GM23338 (cell line): ENCODE data around the gene PDE4D. TPM values are rescaled to one million over a fixed set of nuclear protein-coding genes. Genes with fewer than 3 reads are reported as not detected.

ENCODE experiments used
- ATAC-seq: fragments of 200-7000 bp; cut with Tn5 transposase; 3 replicates; pipeline ENCODE4 v1.9.1; 2020
- DNase-seq: peaks from one replicate; pipeline ENCODE4 v3.0.0-alpha.2; 2015; ENCODE audit warnings: low spot score
- H2AFZ ChIP-seq: fragments of 200-600 bp; sonication (generic); 2 replicates; pipeline ENCODE4 v1.8.0; 2016; ENCODE audit warnings: antibody characterized with exemption, mild to moderate bottlenecking, moderate library complexity
- H3F3A ChIP-seq: fragments of 200-600 bp; sonication (generic); replicated peaks from 2 replicates; pipeline ENCODE4 v1.8.0; 2017; ENCODE audit warnings: antibody characterized with exemption, mixed run types, low read depth
- H3K27ac ChIP-seq: fragments of 200-600 bp; sonication (generic); 2 replicates; pipeline ENCODE4 v1.6.1; 2016; ENCODE audit warnings: low read depth
- H3K27me3 ChIP-seq: fragments of 200-600 bp; sonication (generic); 2 replicates; pipeline ENCODE4 v1.8.0; 2016; ENCODE audit warnings: mild to moderate bottlenecking, mixed run types, moderate library complexity; ENCODE audit not compliant: insufficient read depth
- H3K36me3 ChIP-seq: fragments of 200-600 bp; sonication (generic); 2 replicates; pipeline ENCODE4 v1.8.0; 2016; ENCODE audit warnings: mild to moderate bottlenecking; ENCODE audit not compliant: insufficient read depth
- H3K4me1 ChIP-seq: fragments of 200-600 bp; sonication (generic); 2 replicates; pipeline ENCODE4 v1.8.0; 2016; ENCODE audit warnings: mild to moderate bottlenecking, moderate library complexity; ENCODE audit not compliant: insufficient read depth
- H3K4me2 ChIP-seq: fragments of 200-600 bp; sonication (generic); 2 replicates; pipeline ENCODE4 v1.7.1; 2017; ENCODE audit warnings: mixed run types
- H3K4me3 ChIP-seq: fragments of 200-600 bp; sonication (generic); 2 replicates; pipeline ENCODE4 v1.6.1; 2016; ENCODE audit warnings: mixed run types
- H3K79me2 ChIP-seq: fragments of 200-600 bp; sonication (generic); replicated peaks from 2 replicates; pipeline ENCODE4 v1.8.0; 2017; ENCODE audit warnings: mild to moderate bottlenecking; ENCODE audit not compliant: insufficient read depth
- H3K9me2 ChIP-seq: fragments of 200-600 bp; sonication (generic); 2 replicates; pipeline ENCODE4 v1.8.0; 2017; ENCODE audit not compliant: insufficient read depth
- H4K20me1 ChIP-seq: fragments of 200-600 bp; sonication (generic); replicated peaks from 2 replicates; pipeline ENCODE4 v1.8.0; 2017; ENCODE audit warnings: mild to moderate bottlenecking; ENCODE audit not compliant: insufficient read depth
- H3K27ac Mint-ChIP-seq: 2 replicates; pipeline ENCODE4 v1.8.0; 2020; ENCODE audit warnings: inconsistent platforms, mild to moderate bottlenecking, moderate library complexity, mixed read lengths
- H3K27me3 Mint-ChIP-seq: 3 replicates; pipeline ENCODE4 v1.8.0; 2022; ENCODE audit warnings: low read depth, mild to moderate bottlenecking, moderate library complexity, mixed read lengths, inconsistent platforms; ENCODE audit not compliant: insufficient read depth, poor library complexity
- H3K36me3 Mint-ChIP-seq: 3 replicates; pipeline ENCODE4 v1.8.0; 2021; ENCODE audit warnings: low read depth, mild to moderate bottlenecking, inconsistent platforms, moderate library complexity, mixed read lengths
- H3K4me1 Mint-ChIP-seq: 3 replicates; pipeline ENCODE4 v1.8.0; 2020; ENCODE audit warnings: mild to moderate bottlenecking, inconsistent platforms, mixed read lengths
- H3K4me3 Mint-ChIP-seq: 3 replicates; pipeline ENCODE4 v1.8.0; 2021; ENCODE audit warnings: moderate library complexity, mild to moderate bottlenecking, inconsistent platforms, mixed read lengths
- H3K9me3 Mint-ChIP-seq: 3 replicates; pipeline ENCODE4 v1.8.0; 2020; ENCODE audit warnings: moderate library complexity, mild to moderate bottlenecking, inconsistent platforms, mixed read lengths
- CREB1 ChIP-seq: fragments of 250-450 bp; sonication (Bioruptor Pico); IDR thresholded peaks from 2 replicates; pipeline ENCODE4 v1.5.0; 2020; ENCODE audit warnings: low read depth, mild to moderate bottlenecking, moderate library complexity
- CTCF ChIP-seq, 2 experiments: fragments of 200-600 bp in 1 of 2; sonication (generic) in 1 of 2; conservative IDR thresholded peaks; 2 replicates each; pipeline versions ENCODE4 v1.5.1 to v1.6.1; 2016 to 2017; ENCODE audit warnings: antibody characterized with exemption in 2 of 2, low read depth in 2 of 2, mild to moderate bottlenecking in 2 of 2, moderate library complexity in 1 of 2
- ETS1 ChIP-seq: IDR thresholded peaks from 2 replicates; pipeline ENCODE4 v1.6.1; 2016; ENCODE audit warnings: antibody characterized with exemption
- EZH2 ChIP-seq: fragments of 200-600 bp; sonication (generic); IDR thresholded peaks from one replicate; pipeline ENCODE4 v1.8.0; 2017; ENCODE audit warnings: antibody characterized with exemption, mild to moderate bottlenecking, low read depth; ENCODE audit not compliant: unreplicated experiment
- EZH2phosphoT487 ChIP-seq: fragments of 200-600 bp; sonication (generic); IDR thresholded peaks from one replicate; pipeline ENCODE4 v1.8.1; 2018; ENCODE audit warnings: antibody characterized with exemption; ENCODE audit not compliant: unreplicated experiment
- JUNB ChIP-seq: IDR thresholded peaks from one replicate; pipeline ENCODE4 v1.6.1; 2016; ENCODE audit warnings: antibody characterized with exemption; ENCODE audit not compliant: unreplicated experiment
- NANOG ChIP-seq: IDR thresholded peaks from 2 replicates; pipeline ENCODE4 v1.6.1; 2016; ENCODE audit warnings: antibody characterized with exemption, borderline replicate concordance
- POLR2AphosphoS5 ChIP-seq: IDR thresholded peaks from 2 replicates; pipeline ENCODE4 v1.6.1; 2016; ENCODE audit warnings: antibody characterized with exemption, low read depth
- REST ChIP-seq: IDR thresholded peaks from one replicate; pipeline ENCODE4 v1.6.1; 2018; ENCODE audit warnings: antibody characterized with exemption; ENCODE audit not compliant: unreplicated experiment
- STAT1 ChIP-seq: IDR thresholded peaks from one replicate; pipeline ENCODE4 v1.6.1; 2016; ENCODE audit warnings: antibody characterized with exemption; ENCODE audit not compliant: unreplicated experiment
- ZNF114 ChIP-seq: fragments of 250-450 bp; sonication (Bioruptor Pico); IDR thresholded peaks from 2 replicates; pipeline ENCODE4 v1.5.0; 2020; ENCODE audit warnings: mild to moderate bottlenecking, moderate library complexity
- ZNF331 ChIP-seq: fragments of 250-450 bp; sonication (Bioruptor Pico); IDR thresholded peaks from 2 replicates; pipeline ENCODE4 v1.5.0; 2020; ENCODE audit warnings: low read depth, mild to moderate bottlenecking, moderate library complexity
- polyA plus RNA-seq: library from polyadenylated mRNA; unstranded; fragments of >200 nt; fragmentation: Nextera tagmentation; extraction: Ambion mirVana; gene quantifications from 2 replicates; pipeline ENCODE4 v1.2.1, GENCODE V29; 2016
- total RNA-seq: library from RNA; depleted of rRNA; stranded (reverse); fragments of >200 nt; shearing (Covaris generic); gene quantifications from 2 replicates; pipeline ENCODE4 v1.2.3, GENCODE V29; 2014
- TF ChIP-seq, protein P1 (sequence below): fragments of 250-450 bp; sonication (Bioruptor Pico); IDR thresholded peaks from 2 replicates; pipeline ENCODE4 v1.5.0; 2020; ENCODE audit warnings: mild to moderate bottlenecking, moderate library complexity

Gene PDE4D
- total and polyA plus RNA-seq, 2 experiments from 2014 or later, result 2.1 to 4.7 TPM

GRCh38 chr5:59208474-59208873, 685.1 kb downstream of the PDE4D start:
- ATAC-seq (no peak), DNase-seq (no peak)
- H3K27ac ChIP-seq, result no peak overlapping the region
- no peak overlapping the region for H3K27ac Mint-ChIP-seq
- H4K20me1 ChIP-seq, result no peaks in the 10 kb centered on the region
- H3K4me1 ChIP-seq, result no peaks in the 10 kb centered on the region
- no peaks in the 10 kb centered on the region for H3K9me3 Mint-ChIP-seq
- H3K4me3 ChIP-seq, result no peak overlapping the region
- no peaks in the 10 kb centered on the region for H3K27me3 ChIP-seq
- no peak overlapping the region for H2AFZ ChIP-seq
- H3K36me3 ChIP-seq, result no peaks in the 10 kb centered on the region
- no peaks in the 10 kb centered on the region for H3K79me2 ChIP-seq
- H3K4me2 ChIP-seq, result no peak overlapping the region
- no peaks in the 10 kb centered on the region for H3F3A ChIP-seq
- no peaks in the 10 kb centered on the region for H3K9me2 ChIP-seq
- H3K4me3 Mint-ChIP-seq, result no peak overlapping the region
- no peaks in the 10 kb centered on the region for H3K36me3 Mint-ChIP-seq
- TF ChIP-seq, protein P1, sequence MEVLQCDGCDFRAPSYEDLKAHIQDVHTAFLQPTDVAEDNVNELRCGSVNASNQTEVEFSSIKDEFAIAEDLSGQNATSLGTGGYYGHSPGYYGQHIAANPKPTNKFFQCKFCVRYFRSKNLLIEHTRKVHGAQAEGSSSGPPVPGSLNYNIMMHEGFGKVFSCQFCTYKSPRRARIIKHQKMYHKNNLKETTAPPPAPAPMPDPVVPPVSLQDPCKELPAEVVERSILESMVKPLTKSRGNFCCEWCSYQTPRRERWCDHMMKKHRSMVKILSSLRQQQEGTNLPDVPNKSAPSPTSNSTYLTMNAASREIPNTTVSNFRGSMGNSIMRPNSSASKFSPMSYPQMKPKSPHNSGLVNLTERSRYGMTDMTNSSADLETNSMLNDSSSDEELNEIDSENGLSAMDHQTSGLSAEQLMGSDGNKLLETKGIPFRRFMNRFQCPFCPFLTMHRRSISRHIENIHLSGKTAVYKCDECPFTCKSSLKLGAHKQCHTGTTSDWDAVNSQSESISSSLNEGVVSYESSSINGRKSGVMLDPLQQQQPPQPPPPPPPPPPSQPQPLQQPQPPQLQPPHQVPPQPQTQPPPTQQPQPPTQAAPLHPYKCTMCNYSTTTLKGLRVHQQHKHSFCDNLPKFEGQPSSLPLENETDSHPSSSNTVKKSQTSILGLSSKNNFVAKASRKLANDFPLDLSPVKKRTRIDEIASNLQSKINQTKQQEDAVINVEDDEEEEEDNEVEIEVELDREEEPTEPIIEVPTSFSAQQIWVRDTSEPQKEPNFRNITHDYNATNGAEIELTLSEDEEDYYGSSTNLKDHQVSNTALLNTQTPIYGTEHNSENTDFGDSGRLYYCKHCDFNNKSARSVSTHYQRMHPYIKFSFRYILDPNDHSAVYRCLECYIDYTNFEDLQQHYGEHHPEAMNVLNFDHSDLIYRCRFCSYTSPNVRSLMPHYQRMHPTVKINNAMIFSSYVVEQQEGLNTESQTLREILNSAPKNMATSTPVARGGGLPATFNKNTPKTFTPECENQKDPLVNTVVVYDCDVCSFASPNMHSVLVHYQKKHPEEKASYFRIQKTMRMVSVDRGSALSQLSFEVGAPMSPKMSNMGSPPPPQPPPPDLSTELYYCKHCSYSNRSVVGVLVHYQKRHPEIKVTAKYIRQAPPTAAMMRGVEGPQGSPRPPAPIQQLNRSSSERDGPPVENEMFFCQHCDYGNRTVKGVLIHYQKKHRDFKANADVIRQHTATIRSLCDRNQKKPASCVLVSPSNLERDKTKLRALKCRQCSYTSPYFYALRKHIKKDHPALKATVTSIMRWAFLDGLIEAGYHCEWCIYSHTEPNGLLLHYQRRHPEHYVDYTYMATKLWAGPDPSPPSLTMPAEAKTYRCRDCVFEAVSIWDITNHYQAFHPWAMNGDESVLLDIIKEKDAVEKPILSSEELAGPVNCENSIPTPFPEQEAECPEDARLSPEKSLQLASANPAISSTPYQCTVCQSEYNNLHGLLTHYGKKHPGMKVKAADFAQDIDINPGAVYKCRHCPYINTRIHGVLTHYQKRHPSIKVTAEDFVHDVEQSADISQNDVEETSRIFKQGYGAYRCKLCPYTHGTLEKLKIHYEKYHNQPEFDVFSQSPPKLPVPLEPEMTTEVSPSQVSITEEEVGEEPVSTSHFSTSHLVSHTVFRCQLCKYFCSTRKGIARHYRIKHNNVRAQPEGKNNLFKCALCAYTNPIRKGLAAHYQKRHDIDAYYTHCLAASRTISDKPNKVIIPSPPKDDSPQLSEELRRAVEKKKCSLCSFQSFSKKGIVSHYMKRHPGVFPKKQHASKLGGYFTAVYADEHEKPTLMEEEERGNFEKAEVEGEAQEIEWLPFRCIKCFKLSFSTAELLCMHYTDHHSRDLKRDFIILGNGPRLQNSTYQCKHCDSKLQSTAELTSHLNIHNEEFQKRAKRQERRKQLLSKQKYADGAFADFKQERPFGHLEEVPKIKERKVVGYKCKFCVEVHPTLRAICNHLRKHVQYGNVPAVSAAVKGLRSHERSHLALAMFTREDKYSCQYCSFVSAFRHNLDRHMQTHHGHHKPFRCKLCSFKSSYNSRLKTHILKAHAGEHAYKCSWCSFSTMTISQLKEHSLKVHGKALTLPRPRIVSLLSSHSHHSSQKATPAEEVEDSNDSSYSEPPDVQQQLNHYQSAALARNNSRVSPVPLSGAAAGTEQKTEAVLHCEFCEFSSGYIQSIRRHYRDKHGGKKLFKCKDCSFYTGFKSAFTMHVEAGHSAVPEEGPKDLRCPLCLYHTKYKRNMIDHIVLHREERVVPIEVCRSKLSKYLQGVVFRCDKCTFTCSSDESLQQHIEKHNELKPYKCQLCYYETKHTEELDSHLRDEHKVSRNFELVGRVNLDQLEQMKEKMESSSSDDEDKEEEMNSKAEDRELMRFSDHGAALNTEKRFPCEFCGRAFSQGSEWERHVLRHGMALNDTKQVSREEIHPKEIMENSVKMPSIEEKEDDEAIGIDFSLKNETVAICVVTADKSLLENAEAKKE (CRISPR knock-in tag), result no peak
- TF ChIP-seq EZH2phosphoT487 (no peak), NANOG (no peak), EZH2 (no peak), REST (no peak), ETS1 (no peak), ZNF114 (CRISPR knock-in tag) (no peak), POLR2AphosphoS5 (no peak), CREB1 (no peak), ZNF331 (CRISPR knock-in tag) (no peak), JUNB (no peak), STAT1 (no peak), CTCF (conservative IDR thresholded peaks at IDR 0.05; ENCODE audit: low read depth in 2 of 2) (no peak)
- H3K27me3 Mint-ChIP-seq, result no peaks in the 10 kb centered on the region
- H3K4me1 Mint-ChIP-seq, result no peaks in the 10 kb centered on the region
